ENCODE measurements around the gene SCAF11. TPM values are rescaled to one million over a fixed set of nuclear protein-coding genes. Genes with fewer than 3 reads are reported as not detected.

Gene SCAF11
- total and polyA plus RNA-seq, 10 of the 15 experiments (the other 5 are each of a cell fraction or from before 2014, with no cell fraction given), result 42.0 to 153 (median 100) TPM

- TF ChIP-seq PRDM15 (CRISPR knock-in tag; IDR thresholded peaks at IDR 0.05), result no peak
- TF ChIP-seq ZBED1 (IDR thresholded peaks at IDR 0.05; ENCODE audit: borderline replicate concordance), result no peak
- no peak for TF ChIP-seq CREB1 (IDR thresholded peaks at IDR 0.05; ENCODE audit: low read depth)
- TF ChIP-seq ZBTB40 (IDR thresholded peaks at IDR 0.05; ENCODE audit: borderline replicate concordance), result no peak
- no peak for TF ChIP-seq POLR2AphosphoS5 (IDR thresholded peaks at IDR 0.05; ENCODE audit: low read length)
- no peak for TF ChIP-seq ATF7 (IDR thresholded peaks at IDR 0.05; ENCODE audit: low read depth)
- TF ChIP-seq HDAC6 (IDR thresholded peaks at IDR 0.05; ENCODE audit: unreplicated experiment), result no peak
Observed at GRCh38 chr12:45938566-45938965, 51.8 kb downstream of the SCAF11 start (continued).
